Activated CD8-positive, alpha-beta T cell treated with anti-CD3 and anti-CD28 coated beads, Interleukin-2, amount 10 ng/mL, durations not matched to agents 7 days and 5 days (primary cell): ENCODE data around the gene SH3TC2. TPM values are rescaled to one million over a fixed set of nuclear protein-coding genes. Genes with fewer than 3 reads are reported as not detected.

Experiments
- ATAC-seq: fragments of 150-1000 bp; cut with Tn5 transposase; one replicate; pipeline ENCODE4 v1.10.0; 2021; ENCODE audit warnings: moderate library complexity
- CTCF ChIA-PET: fragments of 350-600 bp; sonication (Branson Sonifier 250); formaldehyde crosslinking; loops from one replicate; lab custom pipeline; 2021; ENCODE audit warnings: antibody characterized with exemption; lab: Charles Lee
- POLR2A ChIA-PET: fragments of 350-600 bp; sonication (Branson Sonifier 250); formaldehyde crosslinking; loops from one replicate; lab custom pipeline; 2021; ENCODE audit warnings: antibody characterized with exemption; lab: Charles Lee
- DNase-seq: peaks from one replicate; pipeline ENCODE4 v3.0.0-alpha.2; 2020
- H3K27ac Mint-ChIP-seq: one replicate; pipeline ENCODE4 v1.8.0; 2021; ENCODE audit warnings: mild to moderate bottlenecking, mixed read lengths
- H3K27me3 Mint-ChIP-seq: one replicate; pipeline ENCODE4 v1.8.0; 2021; ENCODE audit warnings: low read depth, mixed read lengths
- H3K36me3 Mint-ChIP-seq: one replicate; pipeline ENCODE4 v1.8.0; 2021; ENCODE audit warnings: low read depth, mixed read lengths
- H3K4me1 Mint-ChIP-seq: one replicate; pipeline ENCODE4 v1.8.0; 2021; ENCODE audit warnings: low read depth, mixed read lengths
- H3K4me3 Mint-ChIP-seq: one replicate; pipeline ENCODE4 v1.8.0; 2021; ENCODE audit warnings: mild to moderate bottlenecking, mixed read lengths
- H3K9me3 Mint-ChIP-seq: one replicate; pipeline ENCODE4 v1.8.0; 2022; ENCODE audit warnings: mixed read lengths; ENCODE audit not compliant: insufficient read depth
- total RNA-seq, 2 experiments: library from RNA; stranded (reverse); gene quantifications; one replicate each; pipeline ENCODE4 v1.2.3, GENCODE V29; 2021

The SH3TC2 gene
- total RNA-seq, 2 experiments from 2014 or later: not detected

- ChIA-PET CTCF (interaction anchor here (0.6 to 2.1 kb wide), 2 partner anchors 21 to 201 kb away, joined by 4 to 5 read pairs; no protein-coding TSS in a partner anchor), POLR2A (no interaction called here)
- peaks cover 9% of the 10 kb centered on the region for H3K27me3 Mint-ChIP-seq
- no peak overlapping the region for H3K4me3 Mint-ChIP-seq
- ATAC-seq (no peak), DNase-seq (no peak)
- H3K9me3 Mint-ChIP-seq: no peaks in the 10 kb centered on the region
- no peaks in the 10 kb centered on the region for H3K36me3 Mint-ChIP-seq
- no peak overlapping the region for H3K27ac Mint-ChIP-seq
- H3K4me1 Mint-ChIP-seq: no peaks in the 10 kb centered on the region
Observed at GRCh38 chr5:149056616-149057165, 6.2 kb downstream of the SH3TC2 start.

DNA sequence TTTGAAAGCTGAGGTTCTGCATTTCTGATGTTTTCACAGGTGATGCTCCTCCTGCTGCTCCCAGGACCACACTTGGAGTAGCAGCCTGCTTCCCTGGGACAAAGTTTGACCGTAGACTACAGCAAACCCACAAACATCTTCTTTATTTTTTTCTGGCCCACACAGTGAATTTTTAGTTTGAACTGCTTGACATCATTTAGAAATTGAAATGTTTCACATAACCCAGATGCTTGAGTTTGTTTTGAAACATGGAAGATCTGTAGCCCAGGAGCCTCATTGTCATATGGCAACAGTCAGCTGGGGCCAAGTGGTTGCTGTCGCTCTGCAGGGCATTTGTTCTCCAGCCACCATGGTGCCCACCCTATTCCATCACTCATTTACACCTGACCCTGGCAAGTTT is 8.4 kb downstream of the SH3TC2 start:
- H3K4me3 Mint-ChIP-seq: no peak overlapping the region
- H3K9me3 Mint-ChIP-seq: no peaks in the 10 kb centered on the region
- H3K4me1 Mint-ChIP-seq: no peaks in the 10 kb centered on the region
- CTCF ChIA-PET: no interaction called here
- H3K36me3 Mint-ChIP-seq: no peaks in the 10 kb centered on the region
- POLR2A ChIA-PET: no interaction called here
- ATAC-seq (no peak), DNase-seq (no peak)
- H3K27me3 Mint-ChIP-seq: peaks cover 9% of the 10 kb centered on the region
- H3K27ac Mint-ChIP-seq: no peak overlapping the region

GRCh38 chr5:149053072-149053695 is 9.7 kb downstream of the SH3TC2 start:
- POLR2A ChIA-PET: no interaction called here
- no peaks in the 10 kb centered on the region for H3K4me1 Mint-ChIP-seq
- H3K4me3 Mint-ChIP-seq: no peak overlapping the region
- no peak overlapping the region for H3K27ac Mint-ChIP-seq
- H3K9me3 Mint-ChIP-seq: no peaks in the 10 kb centered on the region
- DNase-seq: no peak
- peaks cover 3% of the 10 kb centered on the region for H3K27me3 Mint-ChIP-seq
- CTCF ChIA-PET: interaction anchor here (0.7 to 1.7 kb wide), 2 partner anchors 17 to 33 kb away, joined by 3 to 4 read pairs; no protein-coding TSS in a partner anchor
- ATAC-seq: no peak
- no peaks in the 10 kb centered on the region for H3K36me3 Mint-ChIP-seq

DNA sequence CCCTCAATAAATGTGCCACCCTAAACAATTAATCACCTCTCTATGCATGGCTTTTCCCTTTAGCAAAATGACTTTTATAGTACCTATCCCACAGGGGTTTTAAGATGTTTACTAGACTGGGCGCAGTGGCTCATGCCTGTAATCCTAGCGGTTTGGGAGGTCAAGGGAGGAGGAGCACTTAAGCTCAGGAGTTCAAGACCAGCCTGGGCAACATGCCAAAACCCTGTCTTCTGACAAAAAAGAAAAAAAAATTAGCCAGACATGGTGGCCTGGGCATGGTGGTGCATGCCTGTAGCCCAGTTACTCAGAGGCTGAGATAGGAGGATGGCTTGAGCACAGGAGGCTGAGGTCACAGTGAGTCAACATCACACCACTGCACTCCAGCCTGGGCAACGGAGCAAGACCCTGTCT is 13.5 kb downstream of the SH3TC2 start:
- ChIA-PET POLR2A (no interaction called here), CTCF (interaction anchor here (1.7 kb wide), 1 partner anchor 14 kb away, joined by 6 read pairs; no protein-coding TSS in a partner anchor)
- no peaks in the 10 kb centered on the region for H3K4me1 Mint-ChIP-seq
- ATAC-seq (no peak), DNase-seq (no peak)
- no peak overlapping the region for H3K27ac Mint-ChIP-seq
- no peak overlapping the region for H3K4me3 Mint-ChIP-seq
- H3K36me3 Mint-ChIP-seq: no peaks in the 10 kb centered on the region
- H3K9me3 Mint-ChIP-seq: no peaks in the 10 kb centered on the region
- peaks cover 2% of the 10 kb centered on the region for H3K27me3 Mint-ChIP-seq

DNA sequence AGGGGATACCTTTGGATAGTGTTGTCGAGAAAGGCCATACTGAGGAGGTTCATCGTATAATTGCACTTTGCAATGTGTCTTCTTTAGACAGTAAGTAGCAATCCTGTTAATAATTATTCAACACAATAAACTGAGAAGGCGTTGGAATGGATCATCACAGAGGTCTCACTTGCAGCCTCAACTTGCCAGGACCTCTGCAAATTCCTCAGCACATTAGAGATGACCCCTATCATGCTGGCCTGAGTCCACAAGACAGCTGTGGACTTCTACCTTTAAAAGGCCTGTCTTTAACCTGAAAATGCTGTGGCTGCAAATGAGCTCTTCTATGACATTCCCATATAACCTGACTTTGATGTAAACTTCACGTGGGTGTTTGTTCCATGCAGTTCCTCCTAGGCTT is 14.1 kb downstream of the SH3TC2 start:
- POLR2A ChIA-PET: no interaction called here
- Mint-ChIP-seq H3K4me1 (no peaks in the 10 kb centered on the region), H3K27ac (no peak overlapping the region), H3K9me3 (no peaks in the 10 kb centered on the region), H3K27me3 (peaks cover 2% of the 10 kb centered on the region), H3K36me3 (no peaks in the 10 kb centered on the region), H3K4me3 (no peak overlapping the region)
- ATAC-seq: no peak
- no peak for DNase-seq
- CTCF ChIA-PET: interaction anchor here (1.7 kb wide), 1 partner anchor 14 kb away, joined by 6 read pairs; no protein-coding TSS in a partner anchor

DNA sequence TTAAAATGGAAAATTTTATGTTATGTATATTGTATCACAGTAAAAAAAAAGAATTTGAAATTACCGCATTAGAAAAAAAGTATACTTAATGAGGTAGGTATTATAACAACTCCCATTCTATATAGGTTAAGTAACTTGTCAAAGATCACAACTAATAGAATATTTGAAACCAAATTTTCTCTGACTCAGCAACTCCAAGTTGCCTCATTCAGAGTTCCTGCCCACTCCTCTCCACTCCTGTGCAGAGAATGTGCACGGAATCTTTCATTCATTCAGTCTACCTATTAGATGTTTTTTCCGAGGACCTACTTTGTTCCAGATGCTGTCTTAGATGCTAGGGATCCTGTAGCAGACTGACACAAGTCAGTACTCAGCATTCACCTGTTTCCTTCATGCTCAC is 15.4 kb downstream of the SH3TC2 start:
- H3K4me1 Mint-ChIP-seq: no peaks in the 10 kb centered on the region
- ATAC-seq (no peak), DNase-seq (no peak)
- CTCF ChIA-PET: no interaction called here
- H3K4me3 Mint-ChIP-seq: no peak overlapping the region
- POLR2A ChIA-PET: no interaction called here
- H3K9me3 Mint-ChIP-seq: no peaks in the 10 kb centered on the region
- no peaks in the 10 kb centered on the region for H3K36me3 Mint-ChIP-seq
- H3K27ac Mint-ChIP-seq: no peak overlapping the region
- peaks cover 5% of the 10 kb centered on the region for H3K27me3 Mint-ChIP-seq

- ChIA-PET POLR2A (no interaction called here), CTCF (interaction anchor here (1.1 to 1.4 kb wide), 3 partner anchors 10 to 316 kb away, joined by 3 to 4 read pairs (median 4); no protein-coding TSS in a partner anchor)
- Mint-ChIP-seq H3K4me3 (no peak overlapping the region), H3K9me3 (no peaks in the 10 kb centered on the region), H3K27me3 (peaks cover 7% of the 10 kb centered on the region), H3K4me1 (no peaks in the 10 kb centered on the region), H3K27ac (no peak overlapping the region), H3K36me3 (no peaks in the 10 kb centered on the region)
- ATAC-seq (no peak), DNase-seq (no peak)
Observed at GRCh38 chr5:149046196-149046829, 16.5 kb downstream of the SH3TC2 start.

DNA sequence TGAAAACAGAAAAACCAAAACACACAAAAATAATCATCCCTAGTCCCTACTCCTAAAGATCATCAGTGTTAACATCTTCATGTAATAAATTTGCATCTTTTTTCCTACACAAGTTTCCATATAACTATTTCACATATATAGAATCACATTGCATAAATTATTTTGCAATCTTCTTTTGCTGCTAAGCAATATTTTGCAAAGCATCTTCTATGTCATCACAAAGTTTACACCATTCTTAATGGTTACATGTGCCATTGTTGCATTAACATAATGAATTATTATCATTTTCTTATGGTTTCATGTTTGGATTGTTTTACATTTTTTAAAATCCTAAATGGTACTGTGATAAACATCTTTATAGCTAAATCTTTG is 17.8 kb downstream of the SH3TC2 start:
- Mint-ChIP-seq H3K27ac (no peak overlapping the region), H3K27me3 (peaks cover 8% of the 10 kb centered on the region), H3K4me3 (no peak overlapping the region), H3K4me1 (no peaks in the 10 kb centered on the region), H3K9me3 (no peaks in the 10 kb centered on the region), H3K36me3 (no peaks in the 10 kb centered on the region)
- ATAC-seq: no peak
- DNase-seq: no peak
- POLR2A ChIA-PET: no interaction called here
- CTCF ChIA-PET: interaction anchor here (1.0 to 1.4 kb wide), 2 partner anchors 306 to 314 kb away, joined by 3 to 4 read pairs; no protein-coding TSS in a partner anchor

- ATAC-seq (no peak), DNase-seq (no peak)
- no peak overlapping the region for H3K27ac Mint-ChIP-seq
- peaks cover 10% of the 10 kb centered on the region for H3K27me3 Mint-ChIP-seq
- no peak overlapping the region for H3K4me3 Mint-ChIP-seq
- no peaks in the 10 kb centered on the region for H3K36me3 Mint-ChIP-seq
- no peaks in the 10 kb centered on the region for H3K9me3 Mint-ChIP-seq
- POLR2A ChIA-PET: no interaction called here
- H3K4me1 Mint-ChIP-seq: no peaks in the 10 kb centered on the region
- CTCF ChIA-PET: interaction anchor here (1.0 to 1.4 kb wide), 2 partner anchors 305 to 313 kb away, joined by 3 to 4 read pairs; no protein-coding TSS in a partner anchor
Observed at GRCh38 chr5:149044453-149045088, 18.3 kb downstream of the SH3TC2 start.

DNA sequence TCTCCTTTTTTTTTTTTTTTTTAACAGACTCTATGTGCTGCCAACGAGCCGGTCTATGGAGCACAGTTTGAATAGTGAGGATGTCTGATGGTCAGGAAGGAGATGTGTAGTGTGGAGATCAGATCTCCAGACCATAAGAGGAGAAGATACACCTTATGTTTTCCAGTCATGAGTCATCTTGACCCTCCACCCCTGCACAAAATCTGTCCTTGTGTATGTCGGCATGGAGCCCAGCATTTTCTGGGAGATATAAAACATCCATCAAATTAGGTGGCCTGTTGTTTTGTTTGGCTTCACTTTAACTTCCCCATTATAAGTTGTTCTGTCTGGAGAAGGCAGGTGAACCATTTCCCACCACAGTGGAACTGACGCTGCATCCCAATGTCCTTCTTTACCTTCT is 19.2 kb downstream of the SH3TC2 start:
- no peaks in the 10 kb centered on the region for H3K4me1 Mint-ChIP-seq
- no peaks in the 10 kb centered on the region for H3K9me3 Mint-ChIP-seq
- H3K27ac Mint-ChIP-seq: no peak overlapping the region
- no peaks in the 10 kb centered on the region for H3K36me3 Mint-ChIP-seq
- H3K27me3 Mint-ChIP-seq: peaks cover 9% of the 10 kb centered on the region
- DNase-seq (no peak), ATAC-seq (no peak)
- POLR2A ChIA-PET: no interaction called here
- no peak overlapping the region for H3K4me3 Mint-ChIP-seq
- CTCF ChIA-PET: no interaction called here

- DNase-seq (no peak), ATAC-seq (no peak)
- CTCF ChIA-PET: no interaction called here
- Mint-ChIP-seq H3K4me3 (no peak overlapping the region), H3K4me1 (peaks cover 5% of the 10 kb centered on the region), H3K27ac (no peak overlapping the region), H3K36me3 (no peaks in the 10 kb centered on the region), H3K27me3 (peaks cover 9% of the 10 kb centered on the region), H3K9me3 (no peaks in the 10 kb centered on the region)
- POLR2A ChIA-PET: no interaction called here
Observed at GRCh38 chr5:149042865-149043264, 20.0 kb downstream of the SH3TC2 start.

DNA sequence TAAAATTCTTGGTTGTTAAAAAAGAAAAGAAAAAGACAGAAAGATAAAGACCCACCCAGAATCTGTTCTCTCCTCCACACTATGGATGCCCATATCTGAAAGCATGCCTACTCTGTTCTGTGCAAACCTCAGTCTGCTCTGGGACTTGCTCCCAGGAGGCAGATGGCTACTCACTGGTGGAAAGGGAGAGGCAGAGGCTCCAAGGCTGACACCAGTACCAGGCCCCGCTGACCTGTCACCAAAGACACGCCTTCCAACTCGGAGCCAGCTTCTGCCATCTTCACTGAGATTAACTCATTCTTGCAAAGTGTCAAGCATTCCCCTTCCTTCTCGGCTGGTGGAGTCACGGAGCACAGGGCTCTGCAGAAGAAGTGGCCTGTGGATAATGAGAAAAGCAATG is 21.6 kb downstream of the SH3TC2 start:
- peaks cover 20% of the 10 kb centered on the region for H3K4me1 Mint-ChIP-seq
- H3K9me3 Mint-ChIP-seq: no peaks in the 10 kb centered on the region
- ChIA-PET POLR2A (no interaction called here), CTCF (no interaction called here)
- no peaks in the 10 kb centered on the region for H3K36me3 Mint-ChIP-seq
- H3K27me3 Mint-ChIP-seq: peaks cover 12% of the 10 kb centered on the region
- no peak overlapping the region for H3K27ac Mint-ChIP-seq
- no peak overlapping the region for H3K4me3 Mint-ChIP-seq
- DNase-seq (no peak), ATAC-seq (no peak)
